Measurements from ENCODE around the gene FSTL4. TPM values are rescaled to one million over a fixed set of nuclear protein-coding genes. Genes with fewer than 3 reads are reported as not detected.
"Not testable (repeated sequence)": the region's sequence is repeated elsewhere in the genome, so short reads cannot be mapped to it uniquely, and the experiment has no call there.

FSTL4 gene
- total RNA-seq, 1 experiment from 2014 or later, result 2.7 TPM

- Mint-ChIP-seq H3K9me3 (ENCODE audit: unreplicated experiment) (no peaks in the 10 kb centered on the region), H3K27ac (ENCODE audit: unreplicated experiment) (no peak overlapping the region), H3K4me3 (ENCODE audit: unreplicated experiment) (no peak overlapping the region), H3K27me3 (ENCODE audit: insufficient read depth, unreplicated experiment) (peaks cover 4% of the 10 kb centered on the region), H3K36me3 (ENCODE audit: insufficient read depth, unreplicated experiment) (no peaks in the 10 kb centered on the region), H3K4me1 (ENCODE audit: low read depth, unreplicated experiment) (no peaks in the 10 kb centered on the region)
- intact Hi-C loops (cut with micrococcal nuclease; ENCODE audit: unreplicated experiment), result no loop called here
- Histone ChIP-seq H3K36me3 (ENCODE audit: control insufficient read depth, insufficient read depth, low read length) (no peaks in the 10 kb centered on the region), H3K27me3 (replicated peaks; ENCODE audit: control insufficient read depth, insufficient read depth, low read length) (no peaks in the 10 kb centered on the region), H3K4me3 (ENCODE audit: low read depth, low read length) (no peak overlapping the region), H3K4me1 (no peaks in the 10 kb centered on the region), H3K9me3 (no peaks in the 10 kb centered on the region)
- POLR2A ChIA-PET, result interaction anchor here (0.6 kb wide), 1 partner anchor 117 kb away, joined by 6 read pairs; no protein-coding TSS in a partner anchor
- TF ChIP-seq CTCF (IDR thresholded peaks at IDR 0.05; ENCODE audit: insufficient read depth in 1 of 2, low read depth in 1 of 2, low read length in 1 of 2, severe bottlenecking in 1 of 2, unreplicated experiment in 1 of 2), result no peak
- no TSS peak for BruUV-seq (replicated peaks)
- DNase-seq, result no peak
- CTCF ChIA-PET, result interaction anchor here (0.6 kb wide), 1 partner anchor 184 kb away, joined by 9 read pairs; no protein-coding TSS in a partner anchor
These were observed 422.5 kb downstream of the FSTL4 start for GRCh38 chr5:133189881-133190280.

- DNase-seq, result no peak
- Mint-ChIP-seq H3K4me3 (ENCODE audit: unreplicated experiment) (no peak overlapping the region), H3K27me3 (ENCODE audit: insufficient read depth, unreplicated experiment) (peaks cover 9% of the 10 kb centered on the region), H3K27ac (ENCODE audit: unreplicated experiment) (no peak overlapping the region), H3K4me1 (ENCODE audit: low read depth, unreplicated experiment) (no peaks in the 10 kb centered on the region), H3K36me3 (ENCODE audit: insufficient read depth, unreplicated experiment) (no peaks in the 10 kb centered on the region), H3K9me3 (ENCODE audit: unreplicated experiment) (no peaks in the 10 kb centered on the region)
- ChIA-PET CTCF (no interaction called here), POLR2A (no interaction called here)
- TF ChIP-seq CTCF (IDR thresholded peaks at IDR 0.05; ENCODE audit: insufficient read depth in 1 of 2, low read depth in 1 of 2, low read length in 1 of 2, severe bottlenecking in 1 of 2, unreplicated experiment in 1 of 2), result no peak
- no TSS peak for BruUV-seq (replicated peaks)
- no peaks in the 10 kb centered on the region for H3K36me3 ChIP-seq (ENCODE audit: control insufficient read depth, insufficient read depth, low read length)
- no peak overlapping the region for H3K4me3 ChIP-seq (ENCODE audit: low read depth, low read length)
- no peaks in the 10 kb centered on the region for H3K9me3 ChIP-seq
- intact Hi-C loops (cut with micrococcal nuclease; ENCODE audit: unreplicated experiment), result no loop called here
- H3K4me1 ChIP-seq, result no peaks in the 10 kb centered on the region
- H3K27me3 ChIP-seq (replicated peaks; ENCODE audit: control insufficient read depth, insufficient read depth, low read length), result no peaks in the 10 kb centered on the region
These were observed 432.9 kb downstream of the FSTL4 start for GRCh38 chr5:133179405-133179804.

GRCh38 chr5:133170756-133171387 lies 441.5 kb downstream of the FSTL4 start:
- H3K4me3 Mint-ChIP-seq (ENCODE audit: unreplicated experiment); H3K27ac Mint-ChIP-seq (ENCODE audit: unreplicated experiment); H3K4me3 ChIP-seq (ENCODE audit: low read depth, low read length); POLR2A ChIA-PET; BruUV-seq (replicated peaks); H3K27me3 ChIP-seq (replicated peaks; ENCODE audit: control insufficient read depth, insufficient read depth, low read length); H3K4me1 Mint-ChIP-seq (ENCODE audit: low read depth, unreplicated experiment); H3K36me3 Mint-ChIP-seq (ENCODE audit: insufficient read depth, unreplicated experiment); DNase-seq; H3K9me3 ChIP-seq; H3K27me3 Mint-ChIP-seq (ENCODE audit: insufficient read depth, unreplicated experiment); intact Hi-C loops (cut with micrococcal nuclease; ENCODE audit: unreplicated experiment); H3K4me1 ChIP-seq; H3K36me3 ChIP-seq (ENCODE audit: control insufficient read depth, insufficient read depth, low read length): not testable (repeated sequence)
- peaks cover 32% of the 10 kb centered on the region for H3K9me3 Mint-ChIP-seq (ENCODE audit: unreplicated experiment)
- CTCF ChIA-PET, result interaction anchor here (0.7 kb wide), 1 partner anchor 51 kb away, joined by 4 read pairs; no protein-coding TSS in a partner anchor
